IMR-90 (cell line): ENCODE data around the gene PSEN2. TPM values are rescaled to one million over a fixed set of nuclear protein-coding genes. Genes with fewer than 3 reads are reported as not detected.

Source experiments
- ATAC-seq: fragments of 200-7000 bp; cut with Tn5 transposase; 2 replicates; pipeline ENCODE4 v1.9.1; 2020; ENCODE audit warnings: low read depth, mild to moderate bottlenecking, moderate library complexity
- BruUV-seq: library from RNA; stranded (reverse); fragments of 400-500 nt; replicated peaks from 2 replicates; lab custom pipeline; 2021; lab: Mats Ljungman, UMichigan
- CTCF ChIA-PET: fragments of 300-600 bp; formaldehyde crosslinking; extraction: SDS; loops from one replicate; lab custom pipeline; 2021; ENCODE audit warnings: antibody characterized with exemption; lab: Yijun Ruan, JAX
- POLR2A ChIA-PET: fragments of 300-600 bp; sonication (Branson Sonifier 250); formaldehyde crosslinking; loops from one replicate; lab custom pipeline; 2022; ENCODE audit warnings: antibody characterized with exemption; ENCODE audit not compliant: unreplicated experiment; lab: Charles Lee
- DNase-seq: peaks from one replicate; pipeline ENCODE4 v3.0.0; 2013
- H2AFZ ChIP-seq: replicated peaks from 2 replicates; pipeline ENCODE3; 2013; ENCODE audit warnings: low read length, mild to moderate bottlenecking; ENCODE audit not compliant: poor library complexity
- H2AK5ac ChIP-seq: 2 replicates; pipeline ENCODE4 v1.6.1; 2013; ENCODE audit warnings: low read depth, low read length, inconsistent platforms
- H2AK9ac ChIP-seq: replicated peaks from 2 replicates; pipeline ENCODE3; 2013; ENCODE audit warnings: mild to moderate bottlenecking, low read depth, low read length, moderate library complexity; ENCODE audit not compliant: poor library complexity
- H2BK120ac ChIP-seq: 2 replicates; pipeline ENCODE4 v1.6.1; 2013; ENCODE audit warnings: low read depth, low read length, inconsistent platforms
- H2BK15ac ChIP-seq: 3 replicates; pipeline ENCODE4 v1.6.1; 2013; ENCODE audit warnings: low read depth, low read length, inconsistent platforms
- H2BK20ac ChIP-seq: 2 replicates; pipeline ENCODE4 v1.6.1; 2013; ENCODE audit warnings: low read depth, mild to moderate bottlenecking, inconsistent platforms, low read length, moderate library complexity
- H2BK5ac ChIP-seq: 2 replicates; pipeline ENCODE4 v1.6.1; 2013; ENCODE audit warnings: mild to moderate bottlenecking, low read depth, low read length, inconsistent platforms; ENCODE audit not compliant: poor library complexity, severe bottlenecking
- H3K14ac ChIP-seq: replicated peaks from 2 replicates; pipeline ENCODE4 v1.6.1; 2013; ENCODE audit warnings: low read depth, low read length, inconsistent platforms
- H3K18ac ChIP-seq: 2 replicates; pipeline ENCODE4 v1.6.1; 2013; ENCODE audit warnings: low read depth, low read length, control low read depth
- H3K23ac ChIP-seq: 2 replicates; pipeline ENCODE4 v1.6.1; 2013; ENCODE audit warnings: low read depth, low read length, inconsistent platforms
- H3K27ac ChIP-seq: 2 replicates; pipeline ENCODE4 v1.5.1; 2013; ENCODE audit warnings: mild to moderate bottlenecking, control low read depth, low read length; ENCODE audit not compliant: insufficient read depth
- H3K27me3 ChIP-seq: 2 replicates; pipeline ENCODE4 v1.6.1; 2013; ENCODE audit warnings: low read length; ENCODE audit not compliant: control insufficient read depth, insufficient read depth
- H3K36me3 ChIP-seq: 2 replicates; pipeline ENCODE4 v1.6.1; 2013; ENCODE audit warnings: low read length, mixed read lengths; ENCODE audit not compliant: control insufficient read depth, insufficient read depth
- H3K4ac ChIP-seq: 2 replicates; pipeline ENCODE4 v1.6.1; 2013; ENCODE audit warnings: low read depth, low read length, inconsistent platforms
- H3K4me1 ChIP-seq: 2 replicates; pipeline ENCODE4 v1.6.1; 2013; ENCODE audit warnings: low read length, mixed read lengths; ENCODE audit not compliant: control insufficient read depth, insufficient read depth
- H3K4me2 ChIP-seq: 2 replicates; pipeline ENCODE4 v1.6.1; 2013; ENCODE audit warnings: low read depth, mild to moderate bottlenecking, control low read depth, low read length, moderate library complexity
- H3K4me3 ChIP-seq: 2 replicates; pipeline ENCODE4 v1.5.1; 2013; ENCODE audit warnings: low read depth, mild to moderate bottlenecking, control low read depth, low read length, moderate library complexity; ENCODE audit not compliant: insufficient read depth
- H3K56ac ChIP-seq: 2 replicates; pipeline ENCODE4 v1.6.1; 2013; ENCODE audit warnings: low read length, inconsistent platforms; ENCODE audit not compliant: insufficient read depth; ENCODE audit errors: extremely low read depth
- H3K79me1 ChIP-seq, 2 experiments: 2 replicates each; pipeline ENCODE4 v1.6.1; 2013; ENCODE audit warnings: low read length in 2 of 2, inconsistent platforms in 1 of 2, low read depth in 1 of 2
- H3K9ac ChIP-seq: 2 replicates; pipeline ENCODE4 v1.6.1; 2013; ENCODE audit warnings: low read depth, low read length, control low read depth
- H3K9me1 ChIP-seq: 2 replicates; pipeline ENCODE4 v1.6.1; 2013; ENCODE audit warnings: low read length, inconsistent platforms; ENCODE audit not compliant: insufficient read depth
- H3K9me3 ChIP-seq: 2 replicates; pipeline ENCODE4 v1.6.1; 2013; ENCODE audit warnings: low read length; ENCODE audit not compliant: control insufficient read depth, insufficient read depth
- H4K20me1 ChIP-seq: 2 replicates; pipeline ENCODE4 v1.6.1; 2013; ENCODE audit warnings: low read length, inconsistent platforms; ENCODE audit not compliant: insufficient read depth
- H4K5ac ChIP-seq: 2 replicates; pipeline ENCODE4 v1.6.1; 2013; ENCODE audit warnings: mild to moderate bottlenecking, low read depth, low read length, control low read depth
- H4K8ac ChIP-seq, 2 experiments: 2 replicates each; pipeline ENCODE4 v1.6.1; 2013; ENCODE audit warnings: low read depth in 2 of 2, low read length in 2 of 2, control low read depth in 1 of 2, inconsistent platforms in 1 of 2
- H4K91ac ChIP-seq: 2 replicates; pipeline ENCODE4 v1.6.1; 2013; ENCODE audit warnings: low read depth, low read length, inconsistent platforms; ENCODE audit not compliant: insufficient read depth
- BHLHE40 ChIP-seq: fragments of 150-350 bp; IDR thresholded peaks from 2 replicates; pipeline ENCODE4 v1.6.1; 2016; ENCODE audit warnings: mild to moderate bottlenecking, low read depth, low read length
- FOS ChIP-seq: fragments of 150-350 bp; IDR thresholded peaks from 2 replicates; pipeline ENCODE4 v1.6.1; 2016; ENCODE audit warnings: low read depth, low read length
- MXI1 ChIP-seq: IDR thresholded peaks from 2 replicates; pipeline ENCODE4 v1.6.1; 2012; ENCODE audit warnings: low read depth, mild to moderate bottlenecking, low read length, moderate library complexity, borderline replicate concordance
- NFE2L2 ChIP-seq: fragments of 150-350 bp; IDR thresholded peaks from 2 replicates; pipeline ENCODE4 v1.6.1; 2016; ENCODE audit warnings: low read depth, mild to moderate bottlenecking, low read length
- WGBS, 2 experiments: methylation state at CpG; one replicate each; pipeline versions ENCODE4 v1.1.5 to v1.1.7; 2013; ENCODE audit warnings: missing lambda C conversion rate in 2 of 2; ENCODE audit not compliant: insufficient read length in 1 of 2; ENCODE audit errors: extremely low coverage in 2 of 2; 5-methylcytosine and 5-hydroxymethylcytosine counted together
- dilution Hi-C: fragments of 300-500 bp; cut with HindIII; formaldehyde crosslinking; loops from one replicate; pipeline ENCODE4 v1.14.3; 2018; ENCODE audit warnings: low sequenced_read_pairs; ENCODE audit not compliant: unreplicated experiment
- in situ Hi-C: fragments of 300-500 bp; cut with MboI; formaldehyde crosslinking; loops from 3 replicates; pipeline ENCODE4 v1.14.3; 2019; ENCODE audit warnings: low sequenced_read_pairs, inconsistent platforms, mixed read lengths
- intact Hi-C: fragments of 100-400 bp; cut with micrococcal nuclease; formaldehyde crosslinking; loops from 2 replicates; pipeline ENCODE4 v1.10.0; 2022
- polyA plus RNA-seq, 3 experiments: library from polyadenylated mRNA; depleted of rRNA; stranded (reverse); fragments of >200 nt; gene quantifications; 2 replicates each; pipeline ENCODE4 v1.2.3, GENCODE V29; 2012; ENCODE audit warnings: low replicate concordance in 1 of 3
- total RNA-seq: library from RNA; depleted of rRNA; stranded (reverse); fragments of >200 nt; gene quantifications from 2 replicates; pipeline ENCODE4 v1.2.3, GENCODE V29; 2012
- TF ChIP-seq, protein P1 (sequence below): conservative IDR thresholded peaks from 2 replicates; pipeline ENCODE4 v1.5.1; 2012; ENCODE audit warnings: mild to moderate bottlenecking, low read depth, low read length, improper control_type of control experiment
- TF ChIP-seq, protein P2 (sequence below): fragments of 150-350 bp; IDR thresholded peaks from 2 replicates; pipeline ENCODE4 v1.6.1; 2016; ENCODE audit warnings: low read depth, mild to moderate bottlenecking, low read length, moderate library complexity, borderline replicate concordance

The PSEN2 gene
- total and polyA plus RNA-seq, 2 of the 4 experiments (the other 2 are of a cell fraction) = 15.0 to 24.4 TPM

DNA sequence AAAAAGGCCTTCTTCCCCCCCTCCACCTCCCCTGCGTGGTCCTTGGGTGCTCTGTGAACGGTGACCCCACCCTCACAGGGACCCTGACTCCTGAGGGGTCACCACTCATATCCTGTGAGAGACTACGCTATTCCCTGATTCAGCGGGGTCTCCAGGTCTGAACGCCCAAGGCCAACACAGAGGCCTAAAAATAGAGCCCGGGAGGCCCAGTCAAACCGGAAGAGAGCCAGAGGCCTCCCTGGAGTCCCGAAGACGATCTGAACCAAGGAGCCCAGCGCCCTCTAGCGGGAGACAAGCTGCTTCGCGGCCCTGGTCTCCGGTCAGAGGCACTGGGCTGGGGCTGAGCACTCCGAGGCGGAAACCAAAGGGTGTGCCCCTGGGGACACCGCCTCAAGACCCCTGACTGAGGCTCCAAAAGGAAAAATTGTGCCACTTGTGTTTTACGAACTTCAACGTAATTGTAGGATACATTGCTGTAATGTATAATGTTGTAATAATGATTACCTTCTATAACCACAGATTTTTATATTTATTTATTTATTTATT, 42.4 kb upstream of the PSEN2 start (continued):
- no peak for TF ChIP-seq FOS

DNA sequence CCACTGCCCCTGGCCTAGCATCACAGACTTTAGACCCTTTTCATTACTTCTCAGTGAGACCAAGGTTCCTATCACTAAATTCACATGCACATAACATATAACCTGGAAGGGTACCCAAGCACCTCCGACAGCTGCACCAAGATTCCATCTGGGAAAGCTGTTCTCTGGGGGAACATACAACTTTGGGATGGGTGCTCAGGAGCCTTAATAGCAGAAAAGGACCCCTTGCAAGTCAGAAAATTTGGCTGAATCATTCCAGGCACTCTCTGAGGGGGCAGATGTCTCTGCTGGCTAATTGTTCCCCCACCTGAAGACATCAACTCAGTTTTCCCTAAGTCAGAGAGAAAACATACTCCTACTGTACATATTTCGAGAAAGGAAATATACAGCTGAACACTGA, 41.3 kb upstream of the PSEN2 start:
- no peak overlapping the region for H3K4me3 ChIP-seq
- dilution Hi-C loops = no loop called here
- no peak overlapping the region for H3K9ac ChIP-seq
- H3K9me1 ChIP-seq = no peaks in the 10 kb centered on the region
- no peak overlapping the region for H4K5ac ChIP-seq
- no peak overlapping the region for H2BK20ac ChIP-seq
- H2BK120ac ChIP-seq = no peak overlapping the region
- no peak overlapping the region for H2AFZ ChIP-seq
- H4K8ac ChIP-seq = no peak overlapping the region
- no peak overlapping the region for H3K4ac ChIP-seq
- H3K56ac ChIP-seq = no peak overlapping the region
- H2BK15ac ChIP-seq = no peak overlapping the region
- H3K36me3 ChIP-seq = no peaks in the 10 kb centered on the region
- TF ChIP-seq FOS = no peak
- TF ChIP-seq MXI1 = no peak
- TF ChIP-seq, protein P1, sequence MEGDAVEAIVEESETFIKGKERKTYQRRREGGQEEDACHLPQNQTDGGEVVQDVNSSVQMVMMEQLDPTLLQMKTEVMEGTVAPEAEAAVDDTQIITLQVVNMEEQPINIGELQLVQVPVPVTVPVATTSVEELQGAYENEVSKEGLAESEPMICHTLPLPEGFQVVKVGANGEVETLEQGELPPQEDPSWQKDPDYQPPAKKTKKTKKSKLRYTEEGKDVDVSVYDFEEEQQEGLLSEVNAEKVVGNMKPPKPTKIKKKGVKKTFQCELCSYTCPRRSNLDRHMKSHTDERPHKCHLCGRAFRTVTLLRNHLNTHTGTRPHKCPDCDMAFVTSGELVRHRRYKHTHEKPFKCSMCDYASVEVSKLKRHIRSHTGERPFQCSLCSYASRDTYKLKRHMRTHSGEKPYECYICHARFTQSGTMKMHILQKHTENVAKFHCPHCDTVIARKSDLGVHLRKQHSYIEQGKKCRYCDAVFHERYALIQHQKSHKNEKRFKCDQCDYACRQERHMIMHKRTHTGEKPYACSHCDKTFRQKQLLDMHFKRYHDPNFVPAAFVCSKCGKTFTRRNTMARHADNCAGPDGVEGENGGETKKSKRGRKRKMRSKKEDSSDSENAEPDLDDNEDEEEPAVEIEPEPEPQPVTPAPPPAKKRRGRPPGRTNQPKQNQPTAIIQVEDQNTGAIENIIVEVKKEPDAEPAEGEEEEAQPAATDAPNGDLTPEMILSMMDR = no peak
- TF ChIP-seq NFE2L2 = no peak
- no peak for TF ChIP-seq BHLHE40
- TF ChIP-seq, protein P2, sequence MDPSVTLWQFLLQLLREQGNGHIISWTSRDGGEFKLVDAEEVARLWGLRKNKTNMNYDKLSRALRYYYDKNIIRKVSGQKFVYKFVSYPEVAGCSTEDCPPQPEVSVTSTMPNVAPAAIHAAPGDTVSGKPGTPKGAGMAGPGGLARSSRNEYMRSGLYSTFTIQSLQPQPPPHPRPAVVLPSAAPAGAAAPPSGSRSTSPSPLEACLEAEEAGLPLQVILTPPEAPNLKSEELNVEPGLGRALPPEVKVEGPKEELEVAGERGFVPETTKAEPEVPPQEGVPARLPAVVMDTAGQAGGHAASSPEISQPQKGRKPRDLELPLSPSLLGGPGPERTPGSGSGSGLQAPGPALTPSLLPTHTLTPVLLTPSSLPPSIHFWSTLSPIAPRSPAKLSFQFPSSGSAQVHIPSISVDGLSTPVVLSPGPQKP = no peak
- no peak overlapping the region for H2AK9ac ChIP-seq
- peaks cover 2% of the 10 kb centered on the region for H3K4me1 ChIP-seq
- H2BK5ac ChIP-seq = no peak overlapping the region
- intact Hi-C loops = loop anchor here (2.0 kb wide), 2 partner anchors 202 to 608 kb away; no protein-coding TSS in a partner anchor
- WGBS, 2 experiments = no CpG with 5 or more reads among the region's 2 CpGs
- H3K9me3 ChIP-seq = no peaks in the 10 kb centered on the region; the same call in 1 of the 2 replicates
- no peak overlapping the region for H3K27ac ChIP-seq
- H3K23ac ChIP-seq = no peak overlapping the region
- no peak overlapping the region for H3K18ac ChIP-seq
- DNase-seq (no peak), ATAC-seq (no peak)
- H3K14ac ChIP-seq = no peak overlapping the region
- ChIA-PET POLR2A (no interaction called here), CTCF (interaction anchor here (2.0 to 2.5 kb wide), 2 partner anchors 195 to 203 kb away, joined by 8 to 10 read pairs; no protein-coding TSS in a partner anchor)
- H2AK5ac ChIP-seq = no peak overlapping the region
- H3K79me1 ChIP-seq = no peaks in the 10 kb centered on the region
- in situ Hi-C loops = no loop called here
- H4K20me1 ChIP-seq = no peaks in the 10 kb centered on the region
- H3K4me2 ChIP-seq = no peak overlapping the region
- H3K27me3 ChIP-seq = peaks cover 4% of the 10 kb centered on the region
- no peak overlapping the region for H4K91ac ChIP-seq
- BruUV-seq = no TSS peak
